Thyroid gland (tissue), 4 donors: Measurements from ENCODE around the gene OSBP2. TPM values are rescaled to one million over a fixed set of nuclear protein-coding genes. Genes with fewer than 3 reads are reported as not detected.
A peak's percentile ranks its signal among the peaks of the same experiment; 100 is the strongest.

Source experiments
- DNase-seq, 2 donors: peaks; one replicate each; pipeline ENCODE4 v3.0.0-alpha.2; 2019
- H3K27ac ChIP-seq, 3 donors: fragments of 200-600 bp; sonication (generic); 1 replicate in 2 of 3; 2 replicates in 1 of 3; pipeline ENCODE4 v1.5.1; 2016 to 2019; ENCODE audit warnings: mild to moderate bottlenecking in 1 of 3, moderate library complexity in 1 of 3
- H3K27me3 ChIP-seq: fragments of 200-600 bp; sonication (generic); one replicate; pipeline ENCODE4 v1.5.1; 2019
- H3K36me3 ChIP-seq, 2 donors: fragments of 200-600 bp; sonication (generic); one replicate each; pipeline ENCODE4 v1.5.1; 2016 to 2019
- H3K4me1 ChIP-seq, 2 donors: fragments of 200-600 bp; sonication (generic); one replicate each; pipeline ENCODE4 v1.5.1; 2017 to 2019
- H3K4me3 ChIP-seq, 3 donors: fragments of 200-600 bp; sonication (generic); replicated peaks in 1 of 3; 1 replicate in 2 of 3; 2 replicates in 1 of 3; pipeline ENCODE4 v1.5.1; 2016; ENCODE audit warnings: mild to moderate bottlenecking in 1 of 3
- H3K9me3 ChIP-seq: fragments of 200-600 bp; sonication (generic); one replicate; pipeline ENCODE4 v1.5.1; 2017
- POLR2A ChIP-seq, 2 donors: fragments of 450-650 bp; IDR thresholded peaks; one replicate each; pipeline ENCODE4 v1.6.1; 2017; ENCODE audit warnings: antibody characterized with exemption in 2 of 2, mild to moderate bottlenecking in 2 of 2, moderate library complexity in 1 of 2
- WGBS, 2 donors: methylation state at CpG; one replicate each; pipeline ENCODE4 v1.1.5; 2017; 5-methylcytosine and 5-hydroxymethylcytosine counted together
- intact Hi-C: fragments of 100-400 bp; cut with DNase I; formaldehyde crosslinking; loops from one replicate; pipeline ENCODE4 v1.15.1; 2023
- total RNA-seq, 4 donors: library from RNA; depleted of rRNA; stranded (reverse); fragments of >200 nt; gene quantifications; one replicate each; pipeline ENCODE4 v1.2.3, GENCODE V29; 2016
- TF ChIP-seq, protein P1 (sequence below), 6 experiments: fragments of 200-600 bp in 3 of 6; fragments of 450-650 bp in 3 of 6; sonication (generic) in 3 of 6; IDR thresholded peaks; one replicate each; pipeline ENCODE4 v1.5.1; 2016 to 2019; ENCODE audit warnings: antibody characterized with exemption in 6 of 6, mild to moderate bottlenecking in 2 of 6, inconsistent platforms in 1 of 6, moderate library complexity in 1 of 6

Gene OSBP2
- total RNA-seq, 4 donors from 2014 or later, result 7.8 to 13.4 (median 11.5) TPM

DNA sequence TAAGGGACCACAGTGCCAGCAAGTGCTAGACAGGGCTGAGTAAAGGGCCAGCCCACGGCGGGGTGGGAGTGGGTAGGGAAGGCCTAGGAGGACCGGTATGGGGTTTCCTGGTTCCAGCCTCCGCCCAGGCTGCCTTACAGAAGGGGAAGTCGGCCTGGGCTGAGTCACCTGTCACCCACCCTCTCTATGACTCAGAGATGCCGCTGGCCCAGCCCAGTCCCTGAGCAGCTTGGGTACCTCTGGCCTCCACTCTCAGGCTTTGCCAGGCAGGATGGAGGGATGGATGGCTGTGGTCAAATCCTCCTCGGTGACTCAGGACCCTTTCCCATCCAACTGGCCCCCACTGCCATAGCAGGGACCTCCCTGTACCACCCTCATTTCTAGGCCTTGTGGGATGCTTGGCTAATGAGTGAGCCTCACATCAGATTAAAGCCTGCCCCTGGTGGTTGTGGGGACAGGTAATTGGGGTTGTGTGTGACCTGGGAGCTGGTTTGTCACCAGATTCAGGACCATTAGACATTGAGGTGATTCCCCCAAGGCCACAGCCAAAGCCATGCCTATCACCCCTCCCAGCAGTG lies 45.2 kb upstream of the OSBP2 start:
- no peak overlapping the region for H3K27ac ChIP-seq
- H3K4me1 ChIP-seq, result peaks cover 0 to 6% of the 10 kb centered on the region in 2 donors
- no peaks in the 10 kb centered on the region for H3K36me3 ChIP-seq
- no peak for DNase-seq
- WGBS, 2 donors, result 78 to 84% methylated on average over 5 to 7 of the region's 7 CpGs
- intact Hi-C loops, result no loop called here
- no peak for TF ChIP-seq POLR2A (IDR thresholded peaks at IDR 0.05)
- TF ChIP-seq, protein P1, sequence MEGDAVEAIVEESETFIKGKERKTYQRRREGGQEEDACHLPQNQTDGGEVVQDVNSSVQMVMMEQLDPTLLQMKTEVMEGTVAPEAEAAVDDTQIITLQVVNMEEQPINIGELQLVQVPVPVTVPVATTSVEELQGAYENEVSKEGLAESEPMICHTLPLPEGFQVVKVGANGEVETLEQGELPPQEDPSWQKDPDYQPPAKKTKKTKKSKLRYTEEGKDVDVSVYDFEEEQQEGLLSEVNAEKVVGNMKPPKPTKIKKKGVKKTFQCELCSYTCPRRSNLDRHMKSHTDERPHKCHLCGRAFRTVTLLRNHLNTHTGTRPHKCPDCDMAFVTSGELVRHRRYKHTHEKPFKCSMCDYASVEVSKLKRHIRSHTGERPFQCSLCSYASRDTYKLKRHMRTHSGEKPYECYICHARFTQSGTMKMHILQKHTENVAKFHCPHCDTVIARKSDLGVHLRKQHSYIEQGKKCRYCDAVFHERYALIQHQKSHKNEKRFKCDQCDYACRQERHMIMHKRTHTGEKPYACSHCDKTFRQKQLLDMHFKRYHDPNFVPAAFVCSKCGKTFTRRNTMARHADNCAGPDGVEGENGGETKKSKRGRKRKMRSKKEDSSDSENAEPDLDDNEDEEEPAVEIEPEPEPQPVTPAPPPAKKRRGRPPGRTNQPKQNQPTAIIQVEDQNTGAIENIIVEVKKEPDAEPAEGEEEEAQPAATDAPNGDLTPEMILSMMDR (IDR thresholded peaks at IDR 0.05), result no peak
- H3K4me3 ChIP-seq, result no peak overlapping the region
- H3K9me3 ChIP-seq, result no peaks in the 10 kb centered on the region
- H3K27me3 ChIP-seq, result no peaks in the 10 kb centered on the region

DNA sequence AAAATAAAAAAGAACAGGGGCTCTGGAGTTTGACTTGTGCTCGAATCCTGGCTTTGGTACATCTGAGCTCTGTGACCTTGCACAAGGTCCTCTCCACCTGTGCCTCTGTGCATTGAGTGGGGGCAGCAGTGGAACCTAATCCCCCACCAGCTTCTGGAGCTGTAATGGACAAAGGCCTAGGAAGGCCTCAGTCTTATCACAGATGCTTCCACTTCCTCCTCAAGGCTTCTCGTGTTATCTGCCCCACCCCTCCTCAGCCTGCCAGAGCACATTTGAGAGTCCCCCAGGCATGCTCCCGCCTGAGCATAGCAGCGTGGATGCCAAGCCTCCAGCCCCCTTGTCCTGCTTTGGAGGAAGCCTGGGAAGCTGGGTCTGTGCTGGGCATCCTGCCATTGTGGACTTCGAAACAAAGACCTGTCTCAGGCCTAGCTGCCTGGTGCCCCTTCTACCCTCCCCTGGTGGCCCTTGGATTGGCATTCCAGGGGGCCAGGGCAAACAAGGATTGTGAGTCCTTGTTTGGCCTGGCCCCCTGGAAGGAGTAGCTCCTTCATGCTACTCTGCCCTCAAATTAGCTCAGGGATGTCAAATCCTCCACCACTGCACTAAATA lies 44.1 kb upstream of the OSBP2 start:
- Histone ChIP-seq H3K9me3 (no peaks in the 10 kb centered on the region), H3K36me3 (no peaks in the 10 kb centered on the region), H3K27me3 (no peaks in the 10 kb centered on the region), H3K4me3 (no peak overlapping the region), H3K4me1 (peaks cover 0 to 6% of the 10 kb centered on the region in 2 donors), H3K27ac (no peak overlapping the region)
- peak; percentile 55 to 57 for DNase-seq
- whole genome bisulfite sequencing, 2 donors, result 36 to 38% methylated on average over 2 to 5 of the region's 5 CpGs
- intact Hi-C loops, result no loop called here
- no peak for TF ChIP-seq POLR2A (IDR thresholded peaks at IDR 0.05)
- TF ChIP-seq, protein P1 (IDR thresholded peaks at IDR 0.05), result no peak

DNA sequence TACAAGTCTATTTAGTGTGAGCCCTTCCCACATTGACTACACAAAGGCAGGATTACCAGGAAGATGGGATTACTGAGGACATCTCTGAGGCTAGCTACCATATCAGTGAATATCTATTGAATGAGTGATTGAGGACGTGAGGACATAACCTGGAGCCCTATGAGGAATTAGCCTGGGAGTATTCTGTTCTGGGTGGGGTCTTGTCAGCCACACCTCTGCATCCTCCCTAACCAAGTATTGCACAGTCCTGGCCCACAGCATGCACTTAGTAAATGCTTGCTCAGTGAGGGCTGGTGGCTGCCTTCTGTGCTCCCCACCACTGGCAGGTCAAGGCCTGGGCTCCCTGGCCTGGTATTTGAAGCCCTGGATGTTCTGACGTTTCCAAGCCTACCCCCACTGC lies 41.8 kb upstream of the OSBP2 start:
- DNase-seq, result no peak
- Histone ChIP-seq H3K4me1 (peaks cover 0 to 6% of the 10 kb centered on the region in 2 donors), H3K27ac (no peak overlapping the region), H3K27me3 (no peaks in the 10 kb centered on the region), H3K36me3 (no peaks in the 10 kb centered on the region), H3K4me3 (no peak overlapping the region), H3K9me3 (no peaks in the 10 kb centered on the region)
- 88 to 89% methylated on average over 2 of the region's 2 CpGs for WGBS, 2 donors
- intact Hi-C loops, result no loop called here
- TF ChIP-seq POLR2A (IDR thresholded peaks at IDR 0.05), result no peak
- TF ChIP-seq, protein P1 (IDR thresholded peaks at IDR 0.05), result no peak

DNA sequence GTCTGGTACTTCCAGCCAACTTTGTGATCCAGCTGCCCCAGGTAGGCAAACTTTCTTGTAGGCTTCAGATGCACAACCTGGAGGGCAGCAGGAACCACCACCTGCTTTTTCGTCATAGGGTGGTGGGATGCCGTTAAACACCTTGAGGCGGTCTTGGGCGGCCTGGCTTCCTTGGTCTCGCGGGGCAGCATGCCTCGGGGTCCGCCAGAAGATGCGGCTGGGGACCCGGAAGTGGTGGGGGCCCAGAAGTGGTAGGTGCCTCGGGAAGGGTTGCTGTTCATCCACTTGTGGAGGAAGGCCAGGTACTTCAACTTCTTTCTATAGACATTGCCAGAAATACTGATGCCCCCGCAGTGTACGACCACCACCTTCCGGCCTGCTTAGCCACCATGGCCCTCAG lies 40.3 kb upstream of the OSBP2 start:
- no peaks in the 10 kb centered on the region for H3K9me3 ChIP-seq
- H3K27me3 ChIP-seq, result no peaks in the 10 kb centered on the region
- no peak overlapping the region for H3K4me3 ChIP-seq
- WGBS, 2 donors, result 94 to 97% methylated on average over 9 to 10 of the region's 14 CpGs
- H3K36me3 ChIP-seq, result no peaks in the 10 kb centered on the region
- intact Hi-C loops, result no loop called here
- TF ChIP-seq, protein P1 (IDR thresholded peaks at IDR 0.05), result no peak
- no peak for TF ChIP-seq POLR2A (IDR thresholded peaks at IDR 0.05)
- peaks cover 0 to 6% of the 10 kb centered on the region in 2 donors for H3K4me1 ChIP-seq
- no peak overlapping the region for H3K27ac ChIP-seq
- no peak for DNase-seq

DNA sequence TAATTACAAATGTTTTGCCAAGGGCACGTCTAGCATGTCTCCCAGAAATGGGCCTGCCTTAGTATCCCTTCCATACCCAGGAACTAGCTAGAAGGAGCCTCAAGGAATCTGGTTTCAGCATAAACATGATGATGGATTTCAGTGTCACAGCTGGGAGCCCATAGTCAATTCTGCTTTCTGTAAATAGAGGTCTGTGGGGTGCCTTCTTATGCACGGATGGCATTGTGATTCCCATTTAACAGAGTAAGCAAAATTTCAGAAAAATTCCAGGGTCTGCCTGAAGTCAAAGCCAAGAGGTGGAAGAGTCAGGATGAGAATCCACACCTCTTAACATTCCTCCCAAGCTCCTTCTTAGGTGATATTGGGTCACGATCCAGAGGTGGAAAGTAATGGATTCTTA lies 39.1 kb upstream of the OSBP2 start:
- 81 to 82% methylated on average over 3 of the region's 3 CpGs for WGBS, 2 donors
- intact Hi-C loops, result no loop called here
- H3K4me1 ChIP-seq, result peaks cover 0 to 4% of the 10 kb centered on the region in 2 donors
- H3K4me3 ChIP-seq, result no peak overlapping the region
- H3K27me3 ChIP-seq, result no peaks in the 10 kb centered on the region
- no peaks in the 10 kb centered on the region for H3K9me3 ChIP-seq
- no peaks in the 10 kb centered on the region for H3K36me3 ChIP-seq
- no peak for DNase-seq
- H3K27ac ChIP-seq, result no peak overlapping the region
- TF ChIP-seq, protein P1 (IDR thresholded peaks at IDR 0.05), result no peak
- TF ChIP-seq POLR2A (IDR thresholded peaks at IDR 0.05), result no peak
